Measurements from ENCODE around the gene UBAP2L.

UBAP2L gene

GRCh38 chr1:154220071-154220969 lies at the start of gene UBAP2L:
TSS of gene UBAP2L (plus strand) at chr1:154220955. CDS start at chr1:154225124, 4,169 bp downstream.
- peak; percentile 93 for DNase-seq (ENCODE audit: low spot score)

- no peak for DNase-seq (ENCODE audit: low spot score)
Observed at GRCh38 chr1:154171223-154171583, 49.6 kb upstream of the UBAP2L start.

- DNase-seq (ENCODE audit: low spot score) = no peak
Observed at GRCh38 chr1:154171880-154172279, 48.9 kb upstream of the UBAP2L start.

- no peak for DNase-seq (ENCODE audit: low spot score)
Observed at GRCh38 chr1:154174654-154175053, 46.1 kb upstream of the UBAP2L start.

GRCh38 chr1:154176337-154176736 lies 44.4 kb upstream of the UBAP2L start:
- peak; percentile 77 for DNase-seq (ENCODE audit: low spot score)

- DNase-seq (ENCODE audit: low spot score) = no peak
Observed at GRCh38 chr1:154178013-154178412, 42.7 kb upstream of the UBAP2L start.

GRCh38 chr1:154178911-154179811 lies 41.6 kb upstream of the UBAP2L start:
- DNase-seq (ENCODE audit: low spot score) = no peak

GRCh38 chr1:154179946-154180687 lies 40.6 kb upstream of the UBAP2L start:
- no peak for DNase-seq (ENCODE audit: low spot score)

- DNase-seq (ENCODE audit: low spot score) = no peak
Observed at GRCh38 chr1:154181944-154182343, 38.8 kb upstream of the UBAP2L start.

- peak; percentile 68 for DNase-seq (ENCODE audit: low spot score)
Observed at GRCh38 chr1:154182344-154183045, 38.3 kb upstream of the UBAP2L start.

GRCh38 chr1:154183046-154183915 lies 37.5 kb upstream of the UBAP2L start:
- peak; percentile 97 for DNase-seq (ENCODE audit: low spot score)

- DNase-seq (ENCODE audit: low spot score) = peak; percentile 35
Observed at GRCh38 chr1:154186177-154186576, 34.6 kb upstream of the UBAP2L start.

GRCh38 chr1:154186852-154187501 lies 33.8 kb upstream of the UBAP2L start:
- DNase-seq (ENCODE audit: low spot score) = no peak

- DNase-seq (ENCODE audit: low spot score) = peak; percentile 49
Observed at GRCh38 chr1:154190550-154190949, 30.2 kb upstream of the UBAP2L start.

- no peak for DNase-seq (ENCODE audit: low spot score)
Observed at GRCh38 chr1:154191990-154192461, 28.7 kb upstream of the UBAP2L start, which contains the start of gene TPM3. TSS of gene TPM3 (minus strand) at chr1:154192100. CDS start at chr1:154192018, 82 bp downstream.

GRCh38 chr1:154192476-154192875 lies 28.3 kb upstream of the UBAP2L start:
- DNase-seq (ENCODE audit: low spot score) = no peak

- no peak for DNase-seq (ENCODE audit: low spot score)
Observed at GRCh38 chr1:154193821-154194220, 26.9 kb upstream of the UBAP2L start.

GRCh38 chr1:154198756-154199562 lies 21.8 kb upstream of the UBAP2L start:
- DNase-seq (ENCODE audit: low spot score) = peak; percentile 63

GRCh38 chr1:154199563-154199879 lies 21.2 kb upstream of the UBAP2L start:
- no peak for DNase-seq (ENCODE audit: low spot score)

Measured in hepatic stellate cell (primary cell).